HG03175 (cell line): ENCODE data around the gene ZMYND8.
"Not testable (repeated sequence)": the region's sequence is repeated elsewhere in the genome, so short reads cannot be mapped to it uniquely, and the experiment has no call there.

Experiments
- ATAC-seq: cut with Tn5 transposase; IDR thresholded peaks from one replicate; pipeline ENCODE4 v1.9.1; 2021; ENCODE audit warnings: mild to moderate bottlenecking, moderate library complexity; ENCODE audit not compliant: unreplicated experiment

ZMYND8 gene

DNA sequence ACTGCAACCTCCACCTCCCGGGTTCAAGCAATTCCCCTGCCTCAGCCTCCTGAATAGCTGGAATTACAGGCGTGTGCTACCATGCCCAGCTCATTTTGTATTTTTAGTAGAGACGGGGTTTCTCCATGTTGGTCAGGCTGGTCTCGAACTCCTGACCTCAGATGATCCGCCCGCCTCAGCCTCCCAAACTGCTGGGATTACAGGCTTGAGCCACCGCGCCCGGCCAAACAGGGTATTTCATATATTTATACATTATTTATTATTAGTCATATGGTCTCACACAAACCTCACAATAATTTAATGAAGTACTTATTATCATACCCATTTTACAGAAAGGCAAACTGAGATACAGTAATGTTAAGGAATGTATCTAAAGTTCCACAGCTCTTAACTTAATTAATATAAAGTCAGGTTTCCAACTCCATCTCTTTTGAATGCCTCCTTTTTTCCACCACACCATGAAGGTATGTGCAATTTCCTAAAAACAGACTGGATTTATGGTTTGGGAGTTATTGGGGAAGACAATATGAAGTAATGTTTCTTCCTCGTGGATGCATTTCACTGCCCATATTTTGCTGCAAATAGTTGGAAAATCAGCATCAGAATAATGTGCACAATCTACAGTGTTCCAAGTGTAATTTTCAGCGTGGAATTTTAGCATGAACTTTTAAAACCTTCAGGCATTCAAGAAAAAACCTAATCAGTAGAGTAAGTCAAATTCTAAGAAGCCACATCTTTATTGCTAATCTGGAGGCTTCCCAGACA, 65.7 kb downstream of the ZMYND8 start:
- ATAC-seq, result no peak

GRCh38 chr20:47290008-47290407, 66.5 kb downstream of the ZMYND8 start:
- no peak for ATAC-seq

DNA sequence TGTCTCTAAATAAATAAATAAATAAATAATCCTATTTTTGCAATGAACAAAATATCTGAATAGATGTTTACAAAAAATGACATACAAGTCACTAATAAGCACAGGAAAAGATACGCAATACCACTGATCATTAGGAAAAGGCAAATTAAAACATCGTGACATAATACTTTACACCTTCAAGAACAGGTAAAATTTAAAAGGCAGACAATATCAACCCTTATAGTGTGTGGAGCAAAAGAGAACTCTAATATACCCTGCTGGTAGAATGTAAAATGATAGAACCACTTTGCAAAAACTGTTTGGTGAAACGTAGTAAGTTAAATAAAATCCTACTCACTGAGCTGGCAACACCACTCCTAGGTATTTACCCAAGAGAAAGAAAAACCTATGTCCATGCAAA, 67.4 kb downstream of the ZMYND8 start:
- ATAC-seq, result no peak

DNA sequence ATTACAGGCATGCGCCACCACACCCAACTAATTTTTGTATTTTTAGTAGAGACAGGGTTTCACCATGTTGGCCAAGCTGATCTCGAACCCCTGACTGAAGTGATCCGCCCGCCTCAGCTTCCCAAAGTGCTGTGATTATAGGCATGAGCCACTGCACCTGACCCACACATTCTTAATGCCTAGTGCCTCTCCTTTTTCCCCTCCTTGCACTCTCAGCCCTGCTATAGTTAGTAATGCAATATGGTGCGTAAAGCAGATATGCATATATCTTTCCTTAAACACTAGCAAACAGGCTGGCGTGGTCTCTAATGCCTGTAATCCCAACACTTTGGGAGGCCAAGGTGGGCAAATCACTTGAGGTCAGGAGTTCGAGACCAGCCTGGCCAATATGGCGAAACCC, 68.0 kb downstream of the ZMYND8 start:
- ATAC-seq, result not testable (repeated sequence)

- no peak for ATAC-seq
Observed at GRCh38 chr20:47287609-47288144, 68.8 kb downstream of the ZMYND8 start.

- no peak for ATAC-seq
Observed at GRCh38 chr20:47286681-47287080, 69.8 kb downstream of the ZMYND8 start.

GRCh38 chr20:47285189-47285588, 71.3 kb downstream of the ZMYND8 start:
- no peak for ATAC-seq

- ATAC-seq, result no peak
Observed at GRCh38 chr20:47284373-47284772, 72.1 kb downstream of the ZMYND8 start.

- ATAC-seq, result no peak
Observed at GRCh38 chr20:47283411-47283810, 73.1 kb downstream of the ZMYND8 start.

- ATAC-seq, result no peak
Observed at GRCh38 chr20:47282864-47283263, 73.6 kb downstream of the ZMYND8 start.

DNA sequence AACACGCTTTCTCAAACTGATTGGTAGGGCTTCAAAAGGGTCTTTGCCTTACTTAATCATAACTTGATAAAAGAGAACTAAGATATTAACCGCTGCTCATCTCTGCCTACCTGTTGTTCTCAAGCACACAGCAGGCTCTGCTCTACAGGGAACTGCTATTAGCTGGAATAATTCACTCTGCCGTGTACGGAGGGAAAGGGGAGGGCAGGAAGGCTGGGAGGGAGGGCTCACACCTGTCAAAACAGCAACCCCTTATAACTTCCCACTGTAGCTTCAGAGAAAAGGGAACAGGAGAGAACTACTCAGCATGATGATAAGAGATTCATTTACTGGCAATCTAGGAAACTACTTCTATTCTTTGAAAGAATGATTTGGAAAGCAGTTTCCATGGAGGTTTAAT, 75.1 kb downstream of the ZMYND8 start:
- no peak for ATAC-seq

GRCh38 chr20:47280668-47281067, 75.8 kb downstream of the ZMYND8 start:
- ATAC-seq, result no peak

DNA sequence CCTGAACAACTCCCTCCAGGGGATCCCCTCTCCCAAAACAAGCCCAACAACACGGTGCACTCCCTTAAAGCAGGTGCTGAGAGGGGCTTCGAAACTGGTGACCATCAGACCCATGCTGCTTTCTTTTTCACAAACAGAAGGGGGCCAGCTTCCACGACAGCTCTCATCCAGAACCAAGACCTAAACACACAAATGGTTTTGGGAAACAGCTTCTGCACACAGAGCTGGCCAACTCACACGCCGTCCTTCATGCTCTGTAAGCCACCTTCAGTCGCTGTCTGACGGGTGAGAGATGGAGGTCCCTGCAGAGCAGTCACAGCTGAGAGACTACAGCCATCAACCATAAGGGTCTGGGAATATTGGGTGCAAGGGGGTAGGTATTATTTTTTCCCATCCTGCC, 76.3 kb downstream of the ZMYND8 start:
- ATAC-seq, result no peak

DNA sequence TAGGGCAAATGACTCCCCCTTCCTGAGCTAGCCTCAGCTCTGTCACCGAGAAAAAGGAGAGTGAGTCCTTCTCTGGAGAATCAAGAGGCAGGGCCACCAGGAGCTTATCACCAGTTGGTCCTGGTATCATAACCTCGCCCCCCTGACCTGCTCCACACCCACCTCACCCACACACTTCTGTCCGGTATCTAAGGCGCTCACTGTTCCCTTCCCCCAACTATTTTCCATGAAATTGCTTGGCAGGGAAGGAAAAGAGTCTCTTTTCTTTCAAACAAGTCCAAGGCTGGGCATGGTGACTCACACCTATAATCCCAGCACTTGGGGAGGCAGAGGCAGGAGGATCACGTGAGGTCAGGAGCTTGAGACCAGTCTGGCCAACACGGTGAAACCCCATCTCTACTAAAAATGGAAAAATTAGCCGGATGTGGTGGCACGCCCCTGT, 77.6 kb downstream of the ZMYND8 start:
- ATAC-seq, result no peak

DNA sequence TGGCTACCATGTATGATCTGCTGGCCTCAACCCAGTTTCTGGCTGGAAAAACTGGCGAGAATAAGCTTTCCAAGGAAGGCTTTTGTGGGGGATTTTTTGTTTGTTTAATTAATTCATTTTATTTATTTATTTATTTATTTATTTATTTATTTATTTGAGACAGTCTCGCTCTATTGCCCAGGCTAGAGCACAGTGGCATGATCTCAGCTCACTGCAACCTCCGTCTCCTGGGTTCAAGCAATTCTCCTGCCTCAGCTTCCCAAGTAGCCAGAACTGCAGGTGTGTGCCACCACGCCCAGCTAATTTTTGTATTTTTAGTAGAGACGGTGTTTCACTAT, 79.0 kb downstream of the ZMYND8 start:
- not testable (repeated sequence) for ATAC-seq

GRCh38 chr20:47276851-47277534, 79.5 kb downstream of the ZMYND8 start:
- ATAC-seq, result no peak

DNA sequence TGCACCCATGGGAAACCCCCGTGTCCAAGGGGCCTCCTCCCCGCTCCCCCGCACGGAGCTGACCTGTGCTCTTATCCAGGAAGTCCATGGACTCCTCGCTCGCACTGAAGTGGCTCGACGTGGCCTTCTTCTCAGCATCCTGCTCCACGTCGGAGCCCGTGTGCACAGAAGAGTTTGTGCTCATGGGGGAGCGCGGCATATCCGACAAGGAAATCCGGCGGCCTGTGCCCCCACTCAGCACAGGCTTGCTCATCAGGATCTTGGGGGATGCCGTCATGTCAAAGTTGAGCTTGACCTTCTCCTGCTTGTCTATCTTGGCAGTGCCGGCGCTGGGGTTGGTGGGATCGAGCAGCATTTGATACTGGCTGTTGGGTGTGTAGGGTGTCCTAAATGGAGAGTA, 80.2 kb downstream of the ZMYND8 start:
- ATAC-seq, result no peak

GRCh38 chr20:47275548-47275947, 81.0 kb downstream of the ZMYND8 start:
- no peak for ATAC-seq

DNA sequence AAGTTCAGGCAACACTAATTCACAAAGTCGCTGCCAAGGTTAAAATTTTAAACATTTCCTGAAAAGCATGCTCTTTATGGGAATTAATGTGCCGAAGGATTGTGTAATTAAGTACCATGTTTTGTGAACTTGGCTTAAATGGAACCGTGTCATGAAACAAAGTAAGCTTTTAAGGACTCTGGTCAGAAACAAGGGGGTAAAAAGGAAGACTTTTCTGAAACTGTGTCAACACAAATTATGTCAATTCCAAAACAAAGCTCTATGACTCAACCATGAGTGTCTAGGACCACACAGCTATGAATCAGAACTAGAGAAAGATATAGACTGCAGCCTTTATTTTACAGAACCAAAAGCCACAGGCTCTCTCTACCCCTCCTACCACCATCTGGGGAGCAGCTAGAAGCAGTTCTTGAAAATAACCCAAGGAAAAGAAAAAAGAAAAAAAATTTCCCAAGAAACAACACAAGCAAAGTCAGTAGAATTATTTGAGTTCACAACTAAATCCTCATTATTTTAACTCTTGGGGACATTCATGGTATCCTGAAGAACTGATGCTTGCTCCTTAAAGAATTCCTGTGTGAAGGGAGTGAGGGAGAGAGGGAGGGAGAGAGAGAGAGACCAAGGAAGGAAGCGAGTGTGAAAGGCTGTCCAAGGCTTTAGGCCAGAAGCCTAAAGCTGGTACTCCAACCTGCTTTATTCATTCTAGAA, 81.9 kb downstream of the ZMYND8 start:
- peak; percentile 69 for ATAC-seq

- ATAC-seq, result no peak
Observed at GRCh38 chr20:47273591-47274235, 82.8 kb downstream of the ZMYND8 start.

- ATAC-seq, result peak; percentile 49
Observed at GRCh38 chr20:47272893-47273590, 83.5 kb downstream of the ZMYND8 start.
